GM12892 (cell line): ENCODE measurements around the gene RNF44.

Experiments
- POLR2A ChIP-seq: IDR thresholded peaks from 2 replicates; pipeline ENCODE4 v1.6.1; 2011; ENCODE audit warnings: low read depth, low read length, control low read depth
- POLR2AphosphoS5 ChIP-seq: IDR thresholded peaks from 2 replicates; pipeline ENCODE4 v1.6.1; 2011; ENCODE audit warnings: low read depth, low read length, control low read depth

GRCh38 chr5:176542596-176543427 lies 5.6 kb upstream of the RNF44 start:
- TF ChIP-seq POLR2AphosphoS5 (no peak), POLR2A (no peak)
